IMR-90 (cell line): ENCODE data around the gene TANGO2. TPM values are rescaled to one million over a fixed set of nuclear protein-coding genes. Genes with fewer than 3 reads are reported as not detected.

Source experiments
- ATAC-seq: fragments of 200-7000 bp; cut with Tn5 transposase; 2 replicates; pipeline ENCODE4 v1.9.1; 2020; ENCODE audit warnings: low read depth, mild to moderate bottlenecking, moderate library complexity
- BruUV-seq: library from RNA; stranded (reverse); fragments of 400-500 nt; replicated peaks from 2 replicates; lab custom pipeline; 2021; lab: Mats Ljungman, UMichigan
- CTCF ChIA-PET: fragments of 300-600 bp; formaldehyde crosslinking; extraction: SDS; loops from one replicate; lab custom pipeline; 2021; ENCODE audit warnings: antibody characterized with exemption; lab: Yijun Ruan, JAX
- POLR2A ChIA-PET: fragments of 300-600 bp; sonication (Branson Sonifier 250); formaldehyde crosslinking; loops from one replicate; lab custom pipeline; 2022; ENCODE audit warnings: antibody characterized with exemption; ENCODE audit not compliant: unreplicated experiment; lab: Charles Lee
- DNase-seq: peaks from one replicate; pipeline ENCODE4 v3.0.0; 2013
- H2AFZ ChIP-seq: replicated peaks from 2 replicates; pipeline ENCODE3; 2013; ENCODE audit warnings: low read length, mild to moderate bottlenecking; ENCODE audit not compliant: poor library complexity
- H2AK5ac ChIP-seq: 2 replicates; pipeline ENCODE4 v1.6.1; 2013; ENCODE audit warnings: low read depth, low read length, inconsistent platforms
- H2AK9ac ChIP-seq: replicated peaks from 2 replicates; pipeline ENCODE3; 2013; ENCODE audit warnings: mild to moderate bottlenecking, low read depth, low read length, moderate library complexity; ENCODE audit not compliant: poor library complexity
- H2BK120ac ChIP-seq: 2 replicates; pipeline ENCODE4 v1.6.1; 2013; ENCODE audit warnings: low read depth, low read length, inconsistent platforms
- H2BK15ac ChIP-seq: 3 replicates; pipeline ENCODE4 v1.6.1; 2013; ENCODE audit warnings: low read depth, low read length, inconsistent platforms
- H2BK20ac ChIP-seq: 2 replicates; pipeline ENCODE4 v1.6.1; 2013; ENCODE audit warnings: low read depth, mild to moderate bottlenecking, inconsistent platforms, low read length, moderate library complexity
- H2BK5ac ChIP-seq: 2 replicates; pipeline ENCODE4 v1.6.1; 2013; ENCODE audit warnings: mild to moderate bottlenecking, low read depth, low read length, inconsistent platforms; ENCODE audit not compliant: poor library complexity, severe bottlenecking
- H3K14ac ChIP-seq: replicated peaks from 2 replicates; pipeline ENCODE4 v1.6.1; 2013; ENCODE audit warnings: low read depth, low read length, inconsistent platforms
- H3K18ac ChIP-seq: 2 replicates; pipeline ENCODE4 v1.6.1; 2013; ENCODE audit warnings: low read depth, low read length, control low read depth
- H3K23ac ChIP-seq: 2 replicates; pipeline ENCODE4 v1.6.1; 2013; ENCODE audit warnings: low read depth, low read length, inconsistent platforms
- H3K27ac ChIP-seq: 2 replicates; pipeline ENCODE4 v1.5.1; 2013; ENCODE audit warnings: mild to moderate bottlenecking, control low read depth, low read length; ENCODE audit not compliant: insufficient read depth
- H3K27me3 ChIP-seq: 2 replicates; pipeline ENCODE4 v1.6.1; 2013; ENCODE audit warnings: low read length; ENCODE audit not compliant: control insufficient read depth, insufficient read depth
- H3K36me3 ChIP-seq: 2 replicates; pipeline ENCODE4 v1.6.1; 2013; ENCODE audit warnings: low read length, mixed read lengths; ENCODE audit not compliant: control insufficient read depth, insufficient read depth
- H3K4ac ChIP-seq: 2 replicates; pipeline ENCODE4 v1.6.1; 2013; ENCODE audit warnings: low read depth, low read length, inconsistent platforms
- H3K4me1 ChIP-seq: 2 replicates; pipeline ENCODE4 v1.6.1; 2013; ENCODE audit warnings: low read length, mixed read lengths; ENCODE audit not compliant: control insufficient read depth, insufficient read depth
- H3K4me2 ChIP-seq: 2 replicates; pipeline ENCODE4 v1.6.1; 2013; ENCODE audit warnings: low read depth, mild to moderate bottlenecking, control low read depth, low read length, moderate library complexity
- H3K4me3 ChIP-seq: 2 replicates; pipeline ENCODE4 v1.5.1; 2013; ENCODE audit warnings: low read depth, mild to moderate bottlenecking, control low read depth, low read length, moderate library complexity; ENCODE audit not compliant: insufficient read depth
- H3K56ac ChIP-seq: 2 replicates; pipeline ENCODE4 v1.6.1; 2013; ENCODE audit warnings: low read length, inconsistent platforms; ENCODE audit not compliant: insufficient read depth; ENCODE audit errors: extremely low read depth
- H3K79me1 ChIP-seq, 2 experiments: 2 replicates each; pipeline ENCODE4 v1.6.1; 2013; ENCODE audit warnings: low read length in 2 of 2, inconsistent platforms in 1 of 2, low read depth in 1 of 2
- H3K9ac ChIP-seq: 2 replicates; pipeline ENCODE4 v1.6.1; 2013; ENCODE audit warnings: low read depth, low read length, control low read depth
- H3K9me1 ChIP-seq: 2 replicates; pipeline ENCODE4 v1.6.1; 2013; ENCODE audit warnings: low read length, inconsistent platforms; ENCODE audit not compliant: insufficient read depth
- H3K9me3 ChIP-seq: 2 replicates; pipeline ENCODE4 v1.6.1; 2013; ENCODE audit warnings: low read length; ENCODE audit not compliant: control insufficient read depth, insufficient read depth
- H4K20me1 ChIP-seq: 2 replicates; pipeline ENCODE4 v1.6.1; 2013; ENCODE audit warnings: low read length, inconsistent platforms; ENCODE audit not compliant: insufficient read depth
- H4K5ac ChIP-seq: 2 replicates; pipeline ENCODE4 v1.6.1; 2013; ENCODE audit warnings: mild to moderate bottlenecking, low read depth, low read length, control low read depth
- H4K8ac ChIP-seq, 2 experiments: 2 replicates each; pipeline ENCODE4 v1.6.1; 2013; ENCODE audit warnings: low read depth in 2 of 2, low read length in 2 of 2, control low read depth in 1 of 2, inconsistent platforms in 1 of 2
- H4K91ac ChIP-seq: 2 replicates; pipeline ENCODE4 v1.6.1; 2013; ENCODE audit warnings: low read depth, low read length, inconsistent platforms; ENCODE audit not compliant: insufficient read depth
- BHLHE40 ChIP-seq: fragments of 150-350 bp; IDR thresholded peaks from 2 replicates; pipeline ENCODE4 v1.6.1; 2016; ENCODE audit warnings: mild to moderate bottlenecking, low read depth, low read length
- CEBPB ChIP-seq: IDR thresholded peaks from 2 replicates; pipeline ENCODE4 v1.6.1; 2012; ENCODE audit warnings: low read depth, low read length, improper control_type of control experiment
- CHD1 ChIP-seq: IDR thresholded peaks from 2 replicates; pipeline ENCODE4 v1.6.1; 2012; ENCODE audit warnings: low read depth, low read length, improper control_type of control experiment
- CTCF ChIP-seq: conservative IDR thresholded peaks from 2 replicates; pipeline ENCODE4 v1.5.1; 2012; ENCODE audit warnings: mild to moderate bottlenecking, low read depth, low read length, improper control_type of control experiment
- ELK1 ChIP-seq: fragments of 150-350 bp; IDR thresholded peaks from 2 replicates; pipeline ENCODE4 v1.6.1; 2016; ENCODE audit warnings: low read depth, mild to moderate bottlenecking, low read length, moderate library complexity, borderline replicate concordance
- FOS ChIP-seq: fragments of 150-350 bp; IDR thresholded peaks from 2 replicates; pipeline ENCODE4 v1.6.1; 2016; ENCODE audit warnings: low read depth, low read length
- MAFK ChIP-seq: IDR thresholded peaks from 2 replicates; pipeline ENCODE4 v1.6.1; 2012; ENCODE audit warnings: low read depth, low read length, improper control_type of control experiment
- MAZ ChIP-seq: IDR thresholded peaks from 2 replicates; pipeline ENCODE4 v1.6.1; 2012; ENCODE audit warnings: low read depth, mild to moderate bottlenecking, low read length, improper control_type of control experiment, moderate library complexity, borderline replicate concordance
- MXI1 ChIP-seq: IDR thresholded peaks from 2 replicates; pipeline ENCODE4 v1.6.1; 2012; ENCODE audit warnings: low read depth, mild to moderate bottlenecking, low read length, moderate library complexity, borderline replicate concordance
- NFE2L2 ChIP-seq: fragments of 150-350 bp; IDR thresholded peaks from 2 replicates; pipeline ENCODE4 v1.6.1; 2016; ENCODE audit warnings: low read depth, mild to moderate bottlenecking, low read length
- POLR2A ChIP-seq: IDR thresholded peaks from 2 replicates; pipeline ENCODE4 v1.6.1; 2012; ENCODE audit warnings: mild to moderate bottlenecking, low read depth, low read length
- RAD21 ChIP-seq: IDR thresholded peaks from 2 replicates; pipeline ENCODE4 v1.6.1; 2012; ENCODE audit warnings: low read length, improper control_type of control experiment
- RCOR1 ChIP-seq: IDR thresholded peaks from 2 replicates; pipeline ENCODE4 v1.6.1; 2012; ENCODE audit warnings: mild to moderate bottlenecking, low read length, improper control_type of control experiment; ENCODE audit not compliant: insufficient replicate concordance
- RFX5 ChIP-seq: IDR thresholded peaks from 2 replicates; pipeline ENCODE4 v1.8.0; 2012; ENCODE audit warnings: low read depth, mild to moderate bottlenecking, low read length, moderate library complexity
- SMC3 ChIP-seq: fragments of 150-350 bp; IDR thresholded peaks from 2 replicates; pipeline ENCODE4 v1.6.1; 2016; ENCODE audit warnings: low read depth, mild to moderate bottlenecking, antibody characterized with exemption, low read length, moderate library complexity
- USF2 ChIP-seq: fragments of 150-350 bp; IDR thresholded peaks from 2 replicates; pipeline ENCODE4 v1.6.1; 2017; ENCODE audit warnings: mild to moderate bottlenecking, antibody characterized with exemption, low read length, low read depth
- WGBS, 2 experiments: methylation state at CpG; one replicate each; pipeline versions ENCODE4 v1.1.5 to v1.1.7; 2013; ENCODE audit warnings: missing lambda C conversion rate in 2 of 2; ENCODE audit not compliant: insufficient read length in 1 of 2; ENCODE audit errors: extremely low coverage in 2 of 2; 5-methylcytosine and 5-hydroxymethylcytosine counted together
- dilution Hi-C: fragments of 300-500 bp; cut with HindIII; formaldehyde crosslinking; loops from one replicate; pipeline ENCODE4 v1.14.3; 2018; ENCODE audit warnings: low sequenced_read_pairs; ENCODE audit not compliant: unreplicated experiment
- in situ Hi-C: fragments of 300-500 bp; cut with MboI; formaldehyde crosslinking; loops from 3 replicates; pipeline ENCODE4 v1.14.3; 2019; ENCODE audit warnings: low sequenced_read_pairs, inconsistent platforms, mixed read lengths
- intact Hi-C: fragments of 100-400 bp; cut with micrococcal nuclease; formaldehyde crosslinking; loops from 2 replicates; pipeline ENCODE4 v1.10.0; 2022
- polyA plus RNA-seq, 3 experiments: library from polyadenylated mRNA; depleted of rRNA; stranded (reverse); fragments of >200 nt; gene quantifications; 2 replicates each; pipeline ENCODE4 v1.2.3, GENCODE V29; 2012; ENCODE audit warnings: low replicate concordance in 1 of 3
- total RNA-seq: library from RNA; depleted of rRNA; stranded (reverse); fragments of >200 nt; gene quantifications from 2 replicates; pipeline ENCODE4 v1.2.3, GENCODE V29; 2012

TANGO2 gene
- total and polyA plus RNA-seq, 2 of the 4 experiments (the other 2 are of a cell fraction): 45.1 to 75.1 TPM

- H3K79me1 ChIP-seq: peaks cover 5 to 8% of the 10 kb centered on the region in 2 experiments; a peak in 1 of 4 replicates
- no peak overlapping the region for H2BK20ac ChIP-seq
- ChIA-PET POLR2A (no interaction called here), CTCF (no interaction called here)
- no TSS peak for BruUV-seq
- H2AK5ac ChIP-seq: no peak overlapping the region
- no peak overlapping the region for H3K18ac ChIP-seq
- H2BK5ac ChIP-seq: no peak overlapping the region
- H3K4ac ChIP-seq: no peak overlapping the region
- no peaks in the 10 kb centered on the region for H3K27me3 ChIP-seq
- no peak overlapping the region for H4K8ac ChIP-seq
- H3K14ac ChIP-seq: no peak overlapping the region
- no peak overlapping the region for H3K27ac ChIP-seq
- no peaks in the 10 kb centered on the region for H3K9me1 ChIP-seq
- no peak overlapping the region for H2BK120ac ChIP-seq
- no peak for TF ChIP-seq MXI1
- no peak for TF ChIP-seq NFE2L2
- TF ChIP-seq POLR2A: no peak
- TF ChIP-seq MAZ: no peak
- no peak for TF ChIP-seq CEBPB
- TF ChIP-seq RCOR1: no peak
- no peak for TF ChIP-seq USF2
- no peak for TF ChIP-seq BHLHE40
- TF ChIP-seq SMC3: no peak
- no peak for TF ChIP-seq RFX5
- TF ChIP-seq ELK1: no peak
- TF ChIP-seq RAD21: no peak
- no peak for TF ChIP-seq FOS
- no peak for TF ChIP-seq CTCF
- TF ChIP-seq CHD1: no peak
- TF ChIP-seq MAFK: no peak
- no peak overlapping the region for H3K4me3 ChIP-seq
- no peaks in the 10 kb centered on the region for H3K4me1 ChIP-seq
- intact Hi-C loops: no loop called here
- dilution Hi-C loops: no loop called here
- no peak overlapping the region for H4K91ac ChIP-seq
- no peak overlapping the region for H3K4me2 ChIP-seq
- no peak overlapping the region for H3K56ac ChIP-seq
- no CpG with 5 or more reads among the region's 10 CpGs for WGBS, 2 experiments
- H3K9me3 ChIP-seq: no peaks in the 10 kb centered on the region
- ATAC-seq (no peak), DNase-seq (no peak)
- no peaks in the 10 kb centered on the region; the same call in 1 of the 2 replicates for H4K20me1 ChIP-seq
- H3K36me3 ChIP-seq: peaks cover 49% of the 10 kb centered on the region
- no peak overlapping the region for H3K23ac ChIP-seq
- no peak overlapping the region for H4K5ac ChIP-seq
- H3K9ac ChIP-seq: no peak overlapping the region
- no peak overlapping the region for H2BK15ac ChIP-seq
- H2AFZ ChIP-seq: no peak overlapping the region
- in situ Hi-C loops: no loop called here
- H2AK9ac ChIP-seq: no peak overlapping the region
These were observed 38.3 kb downstream of the TANGO2 start for GRCh38 chr22:20058989-20059770.
